Measurements from ENCODE around the gene TMEM214. TPM values are rescaled to one million over a fixed set of nuclear protein-coding genes. Genes with fewer than 3 reads are reported as not detected.
A peak's percentile ranks its signal among the peaks of the same experiment; 100 is the strongest.

The TMEM214 gene
- total RNA-seq, 4 donors from 2014 or later = 16.1 to 96.2 (median 66.5) TPM

DNA sequence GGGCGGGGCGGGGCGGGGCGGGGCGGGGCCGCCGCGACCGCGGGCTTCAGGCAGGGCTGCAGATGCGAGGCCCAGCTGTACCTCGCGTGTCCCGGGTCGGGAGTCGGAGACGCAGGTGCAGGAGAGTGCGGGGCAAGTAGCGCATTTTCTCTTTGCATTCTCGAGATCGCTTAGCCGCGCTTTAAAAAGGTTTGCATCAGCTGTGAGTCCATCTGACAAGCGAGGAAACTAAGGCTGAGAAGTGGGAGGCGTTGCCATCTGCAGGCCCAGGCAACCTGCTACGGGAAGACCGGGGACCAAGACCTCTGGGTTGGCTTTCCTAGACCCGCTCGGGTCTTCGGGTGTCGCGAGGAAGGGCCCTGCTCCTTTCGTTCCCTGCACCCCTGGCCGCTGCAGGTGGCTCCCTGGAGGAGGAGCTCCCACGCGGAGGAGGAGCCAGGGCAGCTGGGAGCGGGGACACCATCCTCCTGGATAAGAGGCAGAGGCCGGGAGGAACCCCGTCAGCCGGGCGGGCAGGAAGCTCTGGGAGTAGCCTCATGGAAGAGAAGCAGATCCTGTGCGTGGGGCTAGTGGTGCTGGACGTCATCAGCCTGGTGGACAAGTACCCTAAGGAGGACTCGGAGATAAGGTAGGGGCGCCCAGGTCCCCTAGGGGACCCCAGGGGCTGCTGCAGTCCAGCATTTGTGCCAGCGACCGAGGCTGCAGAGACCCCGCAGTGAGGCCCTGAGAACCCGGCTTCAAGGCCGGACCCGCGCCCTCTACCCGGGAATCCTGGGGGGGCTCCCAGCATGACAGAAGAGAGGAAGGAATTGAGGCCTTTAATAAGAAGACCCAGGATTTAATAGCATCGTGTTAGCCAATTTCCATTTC, 54.2 kb downstream of the TMEM214 start, which contains the start of gene KHK:
Gene KHK, plus strand, starts transcription at position 49 of the 870 bp plus-strand sequence. Its CDS starts 488 bp downstream, at position 537.
- H3K4me3 ChIP-seq = peak within 1 kb of the TSS; percentile 48 to 62
- H3K36me3 ChIP-seq = no peaks in the 10 kb centered on the region
- no peaks in the 10 kb centered on the region for H3K9me3 ChIP-seq
- no peak for TF ChIP-seq POLR2A (IDR thresholded peaks at IDR 0.05)
- TF ChIP-seq, protein P1, sequence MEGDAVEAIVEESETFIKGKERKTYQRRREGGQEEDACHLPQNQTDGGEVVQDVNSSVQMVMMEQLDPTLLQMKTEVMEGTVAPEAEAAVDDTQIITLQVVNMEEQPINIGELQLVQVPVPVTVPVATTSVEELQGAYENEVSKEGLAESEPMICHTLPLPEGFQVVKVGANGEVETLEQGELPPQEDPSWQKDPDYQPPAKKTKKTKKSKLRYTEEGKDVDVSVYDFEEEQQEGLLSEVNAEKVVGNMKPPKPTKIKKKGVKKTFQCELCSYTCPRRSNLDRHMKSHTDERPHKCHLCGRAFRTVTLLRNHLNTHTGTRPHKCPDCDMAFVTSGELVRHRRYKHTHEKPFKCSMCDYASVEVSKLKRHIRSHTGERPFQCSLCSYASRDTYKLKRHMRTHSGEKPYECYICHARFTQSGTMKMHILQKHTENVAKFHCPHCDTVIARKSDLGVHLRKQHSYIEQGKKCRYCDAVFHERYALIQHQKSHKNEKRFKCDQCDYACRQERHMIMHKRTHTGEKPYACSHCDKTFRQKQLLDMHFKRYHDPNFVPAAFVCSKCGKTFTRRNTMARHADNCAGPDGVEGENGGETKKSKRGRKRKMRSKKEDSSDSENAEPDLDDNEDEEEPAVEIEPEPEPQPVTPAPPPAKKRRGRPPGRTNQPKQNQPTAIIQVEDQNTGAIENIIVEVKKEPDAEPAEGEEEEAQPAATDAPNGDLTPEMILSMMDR (IDR thresholded peaks at IDR 0.05) = no peak
- H3K4me1 ChIP-seq = peaks cover 0 to 20% of the 10 kb centered on the region in 2 donors
- peak within 1 kb of the TSS; percentile 82 to 85 for H3K27ac ChIP-seq
- DNase-seq = peak; percentile 66 to 73
- H3K27me3 ChIP-seq = no peaks in the 10 kb centered on the region
- intact Hi-C loops (cut with DNase I; ENCODE audit: low total_unique reads) = no loop called here

DNA sequence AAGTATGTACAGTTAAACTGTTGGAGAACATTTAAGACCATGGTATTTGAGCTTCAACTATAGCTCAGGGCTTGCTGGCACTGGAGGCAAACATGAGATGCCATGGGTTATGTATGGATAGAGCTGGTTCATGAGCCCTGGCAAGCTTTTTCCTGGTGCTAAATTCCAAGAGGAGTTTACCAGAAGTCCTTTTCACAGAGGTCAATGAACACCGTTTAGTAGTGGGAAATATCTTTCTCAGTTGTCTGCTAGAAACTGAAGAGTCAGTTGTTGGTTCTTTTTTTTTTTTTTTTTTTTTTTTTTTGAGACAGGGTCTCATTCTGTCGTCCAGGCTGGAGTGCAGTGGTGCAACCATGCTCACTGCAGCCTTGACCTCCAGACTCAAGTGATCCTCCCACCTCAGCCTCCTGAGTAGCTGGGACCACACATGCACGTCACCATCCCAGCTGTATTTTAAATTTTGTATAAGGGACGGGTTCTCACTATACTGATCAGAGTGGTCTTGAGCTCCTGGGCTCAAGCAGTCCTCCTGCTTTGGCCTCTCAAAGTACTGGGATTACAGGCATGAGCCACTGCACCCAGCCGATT, 55.2 kb downstream of the TMEM214 start:
- Histone ChIP-seq H3K36me3 (no peaks in the 10 kb centered on the region), H3K9me3 (no peaks in the 10 kb centered on the region), H3K27ac (no peak overlapping the region), H3K4me3 (no peak overlapping the region), H3K27me3 (no peaks in the 10 kb centered on the region), H3K4me1 (peaks cover 0 to 12% of the 10 kb centered on the region in 2 donors)
- intact Hi-C loops (cut with DNase I; ENCODE audit: low total_unique reads) = no loop called here
- no peak for TF ChIP-seq POLR2A (IDR thresholded peaks at IDR 0.05)
- TF ChIP-seq, protein P1 (IDR thresholded peaks at IDR 0.05) = no peak
- no peak for DNase-seq

DNA sequence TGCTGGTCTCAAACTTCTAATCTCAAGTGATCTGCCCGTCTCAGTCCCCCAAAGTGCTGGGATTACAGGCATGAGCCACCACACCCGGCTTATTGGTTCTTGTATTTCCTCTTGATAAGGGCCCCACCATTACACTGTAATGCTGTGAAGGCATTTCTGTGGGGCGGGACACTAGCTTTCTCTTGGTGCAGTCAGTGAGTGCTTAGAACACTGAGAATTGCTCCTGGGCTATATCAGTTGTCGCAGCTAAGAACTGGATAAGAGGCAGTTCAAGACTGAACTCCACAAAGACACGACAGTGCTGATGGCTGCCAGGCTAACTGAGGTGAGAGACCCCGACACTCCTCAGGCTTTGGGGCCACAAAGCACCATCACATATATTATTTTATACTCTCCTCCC, 55.9 kb downstream of the TMEM214 start:
- H3K27ac ChIP-seq = no peak overlapping the region
- no peak for TF ChIP-seq POLR2A (IDR thresholded peaks at IDR 0.05)
- TF ChIP-seq, protein P1 (IDR thresholded peaks at IDR 0.05) = no peak

DNA sequence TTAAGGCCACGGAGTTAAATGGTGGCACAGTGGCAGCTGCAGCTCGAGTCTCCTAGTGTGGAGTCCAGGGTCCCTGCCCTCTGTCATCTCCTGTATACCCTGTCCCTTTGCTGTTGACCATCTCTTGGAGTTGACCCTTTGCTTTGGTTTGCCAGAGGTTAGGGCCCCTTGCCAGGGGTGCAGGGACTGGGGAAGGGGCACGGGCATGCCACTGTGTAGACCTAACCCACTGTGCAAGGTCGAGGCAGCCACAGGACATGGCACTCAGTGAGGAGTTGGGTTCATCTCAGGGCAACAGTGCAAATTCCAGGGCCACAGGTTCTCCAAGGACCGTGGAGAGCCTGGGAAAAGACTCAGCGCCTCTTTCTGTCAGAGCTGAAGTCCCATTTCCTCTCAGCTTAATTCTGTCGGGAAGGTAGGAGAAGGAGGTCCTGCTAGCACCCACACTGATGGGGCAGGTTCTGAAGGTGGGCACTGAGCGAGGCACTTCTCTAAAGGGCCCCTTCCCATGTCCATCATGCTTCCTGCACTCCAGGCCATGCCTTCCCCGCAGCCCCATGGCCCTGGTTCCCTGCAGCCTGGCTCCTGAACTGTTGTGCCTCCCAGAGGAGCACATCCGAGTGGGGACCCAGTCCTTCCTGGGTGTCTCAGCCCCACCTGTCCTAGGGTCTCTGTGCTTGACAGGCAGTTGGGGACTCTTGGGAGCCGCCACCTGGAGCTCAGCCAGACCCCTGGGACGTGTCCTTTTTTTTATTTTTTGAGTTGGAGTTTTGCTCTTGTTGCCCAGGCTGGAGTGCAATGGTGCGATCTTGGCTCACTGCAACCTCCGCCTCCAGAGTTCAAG, 56.6 kb downstream of the TMEM214 start:
- no peak overlapping the region for H3K4me3 ChIP-seq
- no peak for TF ChIP-seq POLR2A (IDR thresholded peaks at IDR 0.05)
- TF ChIP-seq, protein P1 (IDR thresholded peaks at IDR 0.05) = no peak
- no peaks in the 10 kb centered on the region for H3K9me3 ChIP-seq
- intact Hi-C loops (cut with DNase I; ENCODE audit: low total_unique reads) = no loop called here
- H3K27ac ChIP-seq = no peak overlapping the region
- H3K4me1 ChIP-seq = peaks cover 0 to 12% of the 10 kb centered on the region in 2 donors
- no peak for DNase-seq
- H3K27me3 ChIP-seq = no peaks in the 10 kb centered on the region
- H3K36me3 ChIP-seq = no peaks in the 10 kb centered on the region

More for the DNA sequence above, 55.9 kb downstream of the TMEM214 start:
- intact Hi-C loops (cut with DNase I; ENCODE audit: low total_unique reads) = no loop called here
- Histone ChIP-seq H3K27me3 (no peaks in the 10 kb centered on the region), H3K9me3 (no peaks in the 10 kb centered on the region), H3K4me3 (no peak overlapping the region), H3K4me1 (peaks cover 0 to 12% of the 10 kb centered on the region in 2 donors), H3K36me3 (no peaks in the 10 kb centered on the region)
- no peak for DNase-seq

Other genes with a start within 250 kb of the TMEM214 start
- 1 to 10 TPM in 1 of 4 donors, not detected in 3; 2.8 TPM for gene CENPA, start 246.9 kb upstream of the TMEM214 start, total RNA-seq
- 1 to 10 TPM in 1 of 4 donors, not detected in 3; 1.8 TPM for gene DPYSL5, start 184.8 kb upstream of the TMEM214 start, total RNA-seq
- 10 to 100 TPM in 1 of 4 donors, 1 to 10 TPM in 3; 2.9 to 49.6 (median 4.9) TPM for gene MAPRE3, start 62.3 kb upstream of the TMEM214 start, total RNA-seq
- gene AGBL5, start 18.7 kb downstream of the TMEM214 start, total RNA-seq = 10 to 100 TPM in 2 of 4 donors, 1 to 10 TPM in 1, under 1 TPM in 1; 0.77 to 26.2 (median 10.8) TPM
- gene OST4, start 38.7 kb downstream of the TMEM214 start, total RNA-seq = 100 to 1,000 TPM in 3 of 4 donors, 10 to 100 TPM in 1; 76.3 to 387 (median 237) TPM
- 100 to 1,000 TPM; 107 to 377 (median 224) TPM for gene EMILIN1, start 45.6 kb downstream of the TMEM214 start, total RNA-seq
- 10 to 100 TPM in 1 of 4 donors, 1 to 10 TPM in 3; 1.0 to 21.6 (median 5.4) TPM for gene KHK, start 53.8 kb downstream of the TMEM214 start, total RNA-seq
- 10 to 100 TPM in 2 of 4 donors, 1 to 10 TPM in 2; 2.3 to 22.9 (median 9.7) TPM for gene CGREF1, start 86.2 kb downstream of the TMEM214 start, total RNA-seq
- gene ABHD1, start 90.8 kb downstream of the TMEM214 start, total RNA-seq = 1 to 10 TPM in 1 of 4 donors, not detected in 3; 1.2 TPM
- 10 to 100 TPM; 37.7 to 91.0 (median 62.9) TPM for gene PREB, start 101.7 kb downstream of the TMEM214 start, total RNA-seq
- not detected for gene PRR30, start 106.4 kb downstream of the TMEM214 start, total RNA-seq
- 10 to 100 TPM; 19.4 to 84.6 (median 32.0) TPM for gene TCF23, start 116.0 kb downstream of the TMEM214 start, total RNA-seq
- 100 to 1,000 TPM; 105 to 235 (median 144) TPM for gene ATRAID, start 179.1 kb downstream of the TMEM214 start, total RNA-seq
- 10 to 100 TPM; 20.5 to 69.7 (median 60.5) TPM for gene SLC5A6, start 179.3 kb downstream of the TMEM214 start, total RNA-seq
- gene CAD, start 184.4 kb downstream of the TMEM214 start, total RNA-seq = 10 to 100 TPM in 3 of 4 donors, 1 to 10 TPM in 1; 5.9 to 47.2 (median 31.3) TPM
- 1 to 10 TPM in 1 of 4 donors, under 1 TPM in 2, not detected in 1; 0.35 to 2.1 (median 0.88) TPM for gene SLC30A3, start 230.1 kb downstream of the TMEM214 start, total RNA-seq
- 1 to 10 TPM in 2 of 4 donors, under 1 TPM in 1, not detected in 1; 0.77 to 3.9 (median 1.5) TPM for gene DNAJC5G, start 242.5 kb downstream of the TMEM214 start, total RNA-seq
- gene TRIM54, start 249.5 kb downstream of the TMEM214 start, total RNA-seq = 1 to 10 TPM in 1 of 4 donors, under 1 TPM in 3; 0.26 to 5.0 (median 0.58) TPM